WTC11 (cell line): Measurements from ENCODE around the gene XRCC4. TPM values are rescaled to one million over a fixed set of nuclear protein-coding genes. Genes with fewer than 3 reads are reported as not detected.

Source experiments
- ATAC-seq: fragments of 200-7000 bp; cut with Tn5 transposase; 2 replicates; pipeline ENCODE4 v1.10.0; 2021; ENCODE audit warnings: mild to moderate bottlenecking, moderate library complexity
- CTCF ChIA-PET: fragments of 300-600 bp; sonication (Branson Sonifier 250); formaldehyde crosslinking; loops from one replicate; lab custom pipeline; 2021; ENCODE audit warnings: antibody characterized with exemption; lab: Charles Lee
- POLR2A ChIA-PET: fragments of 350-600 bp; sonication (Branson Sonifier 250); formaldehyde crosslinking; loops from one replicate; lab custom pipeline; 2021; ENCODE audit warnings: antibody characterized with exemption; lab: Charles Lee
- DNase-seq: peaks from one replicate; pipeline ENCODE4 v3.0.0; 2021; ENCODE audit warnings: low spot score
- H3K27ac Mint-ChIP-seq: 2 replicates; pipeline ENCODE4 v1.8.0; 2021; ENCODE audit warnings: mixed read lengths
- H3K27me3 Mint-ChIP-seq: 2 replicates; pipeline ENCODE4 v1.8.0; 2021; ENCODE audit warnings: low read depth, mild to moderate bottlenecking, moderate library complexity, mixed read lengths
- H3K36me3 Mint-ChIP-seq: 2 replicates; pipeline ENCODE4 v1.8.0; 2021; ENCODE audit warnings: mixed read lengths
- H3K4me1 Mint-ChIP-seq: 2 replicates; pipeline ENCODE4 v1.8.0; 2022; ENCODE audit warnings: mixed read lengths
- H3K4me3 Mint-ChIP-seq: 2 replicates; pipeline ENCODE4 v1.8.0; 2021; ENCODE audit warnings: mild to moderate bottlenecking, moderate library complexity, mixed read lengths
- H3K9me3 Mint-ChIP-seq: 2 replicates; pipeline ENCODE4 v1.8.0; 2021; ENCODE audit warnings: mixed read lengths
- AR ChIP-seq: fragments of 250-450 bp; sonication (Bioruptor Pico); IDR thresholded peaks from 2 replicates; pipeline ENCODE4 v1.9.0; 2021; ENCODE audit warnings: mild to moderate bottlenecking
- ATF1 ChIP-seq: sonication (generic); formaldehyde crosslinking; IDR thresholded peaks from 2 replicates; pipeline ENCODE4 v1.8.1; 2023; ENCODE audit warnings: mild to moderate bottlenecking, moderate library complexity, missing genetic modification reagents
- CDX4 ChIP-seq: fragments of 250-450 bp; sonication (Bioruptor Pico); IDR thresholded peaks from 2 replicates; pipeline ENCODE4 v1.9.0; 2021; ENCODE audit warnings: moderate library complexity, mild to moderate bottlenecking, inconsistent platforms, borderline replicate concordance
- FOXJ3 ChIP-seq: sonication (generic); formaldehyde crosslinking; IDR thresholded peaks from 2 replicates; pipeline ENCODE4 v1.9.0; 2021; ENCODE audit warnings: missing genetic modification reagents, mild to moderate bottlenecking, borderline replicate concordance
- FOXK1 ChIP-seq: sonication (generic); formaldehyde crosslinking; IDR thresholded peaks from 2 replicates; pipeline ENCODE4 v1.8.0; 2022; ENCODE audit warnings: mild to moderate bottlenecking, moderate library complexity, missing genetic modification reagents
- FOXP1 ChIP-seq: sonication (generic); formaldehyde crosslinking; IDR thresholded peaks from 2 replicates; pipeline ENCODE4 v1.8.0; 2022; ENCODE audit warnings: missing genetic modification reagents, mild to moderate bottlenecking, moderate library complexity, borderline replicate concordance
- GTF2I ChIP-seq: fragments of 250-450 bp; sonication (Bioruptor Pico); conservative IDR thresholded peaks from 2 replicates; pipeline ENCODE4 v1.4.0; 2021; ENCODE audit warnings: mild to moderate bottlenecking
- IRF2 ChIP-seq: sonication (generic); formaldehyde crosslinking; IDR thresholded peaks from 2 replicates; pipeline ENCODE4 v1.8.0; 2022; ENCODE audit warnings: low read depth, missing genetic modification reagents, borderline replicate concordance
- MAX ChIP-seq: sonication (generic); formaldehyde crosslinking; IDR thresholded peaks from 2 replicates; pipeline ENCODE4 v1.8.0; 2022; ENCODE audit warnings: mild to moderate bottlenecking, missing genetic modification reagents
- NFE2L1 ChIP-seq: sonication (generic); formaldehyde crosslinking; IDR thresholded peaks from 2 replicates; pipeline ENCODE4 v1.8.1; 2023; ENCODE audit warnings: missing genetic modification reagents
- NR3C1 ChIP-seq: sonication (generic); formaldehyde crosslinking; conservative IDR thresholded peaks from 2 replicates; pipeline ENCODE4 v1.8.1; 2023; ENCODE audit warnings: low read depth, mild to moderate bottlenecking, missing genetic modification reagents
- SMAD3 ChIP-seq: sonication (generic); formaldehyde crosslinking; IDR thresholded peaks from 2 replicates; pipeline ENCODE4 v1.8.0; 2022; ENCODE audit warnings: missing genetic modification reagents, mild to moderate bottlenecking, borderline replicate concordance
- TCF7 ChIP-seq: sonication (generic); formaldehyde crosslinking; IDR thresholded peaks from 2 replicates; pipeline ENCODE4 v1.8.0; 2022; ENCODE audit warnings: mild to moderate bottlenecking, low read depth, missing genetic modification reagents, moderate library complexity
- ZBTB21 ChIP-seq: sonication (generic); formaldehyde crosslinking; IDR thresholded peaks from 2 replicates; pipeline ENCODE4 v1.8.1; 2023; ENCODE audit warnings: mild to moderate bottlenecking, missing genetic modification reagents, borderline replicate concordance
- ZNF121 ChIP-seq: sonication (generic); formaldehyde crosslinking; IDR thresholded peaks from 2 replicates; pipeline ENCODE4 v1.8.0; 2023; ENCODE audit warnings: missing genetic modification reagents
- ZNF138 ChIP-seq: sonication (generic); formaldehyde crosslinking; conservative IDR thresholded peaks from 2 replicates; pipeline ENCODE4 v1.8.1; 2022; ENCODE audit warnings: mild to moderate bottlenecking, moderate library complexity, missing genetic modification reagents
- ZNF263 ChIP-seq: sonication (generic); formaldehyde crosslinking; IDR thresholded peaks from 2 replicates; pipeline ENCODE4 v1.8.1; 2022; ENCODE audit warnings: low read depth, mild to moderate bottlenecking, moderate library complexity, missing genetic modification reagents
- total RNA-seq: library from RNA; stranded (reverse); gene quantifications from 3 replicates; pipeline ENCODE4 v1.2.3, GENCODE V29; 2021
- TF ChIP-seq, protein P1 (sequence below): sonication (generic); formaldehyde crosslinking; IDR thresholded peaks from 2 replicates; pipeline ENCODE4 v1.8.1; 2023; ENCODE audit warnings: mild to moderate bottlenecking, missing genetic modification reagents, moderate library complexity
- TF ChIP-seq, protein P2 (sequence below): fragments of 250-450 bp; sonication (Bioruptor Pico); IDR thresholded peaks from 2 replicates; pipeline ENCODE4 v1.8.0; 2021; ENCODE audit warnings: mild to moderate bottlenecking

Gene XRCC4
- total RNA-seq, 1 experiment from 2014 or later: 13.5 TPM

DNA sequence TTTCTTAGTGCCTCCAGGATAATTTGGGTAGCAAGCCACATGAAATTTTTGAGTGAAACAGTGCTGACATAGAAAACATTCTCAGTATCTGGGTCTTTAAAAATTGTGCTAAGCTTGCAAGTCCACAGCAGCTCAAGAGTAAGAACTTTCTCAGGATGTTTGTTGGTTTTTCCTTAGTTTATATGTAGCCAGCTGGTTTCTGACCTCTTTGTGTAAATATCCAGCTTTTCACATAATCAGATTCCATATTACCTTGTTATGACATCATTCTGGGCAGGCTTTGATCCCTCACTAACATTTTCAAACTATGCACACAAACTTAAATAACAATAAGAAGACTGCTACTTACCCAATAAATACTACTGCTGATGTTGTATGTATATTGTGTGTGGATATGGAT is 311.3 kb downstream of the XRCC4 start:
- Mint-ChIP-seq H3K4me3 (no peak overlapping the region), H3K27ac (no peak overlapping the region), H3K36me3 (no peaks in the 10 kb centered on the region; the same call in 1 of the 2 replicates), H3K9me3 (peaks cover 6% of the 10 kb centered on the region; the same call in 1 of the 2 replicates), H3K4me1 (peaks cover 6% of the 10 kb centered on the region), H3K27me3 (no peaks in the 10 kb centered on the region)
- CTCF ChIA-PET: no interaction called here
- TF ChIP-seq, protein P1, sequence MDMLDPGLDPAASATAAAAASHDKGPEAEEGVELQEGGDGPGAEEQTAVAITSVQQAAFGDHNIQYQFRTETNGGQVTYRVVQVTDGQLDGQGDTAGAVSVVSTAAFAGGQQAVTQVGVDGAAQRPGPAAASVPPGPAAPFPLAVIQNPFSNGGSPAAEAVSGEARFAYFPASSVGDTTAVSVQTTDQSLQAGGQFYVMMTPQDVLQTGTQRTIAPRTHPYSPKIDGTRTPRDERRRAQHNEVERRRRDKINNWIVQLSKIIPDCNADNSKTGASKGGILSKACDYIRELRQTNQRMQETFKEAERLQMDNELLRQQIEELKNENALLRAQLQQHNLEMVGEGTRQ (CRISPR knock-in tag): no peak
- TF ChIP-seq ZNF121 (CRISPR knock-in tag) (no peak), MAX (CRISPR knock-in tag) (no peak), NR3C1 (CRISPR knock-in tag) (no peak), IRF2 (CRISPR knock-in tag) (no peak), AR (CRISPR knock-in tag) (no peak), FOXJ3 (CRISPR knock-in tag) (no peak), ZNF138 (CRISPR knock-in tag) (no peak), GTF2I (no peak), ZBTB21 (CRISPR knock-in tag) (no peak)
- DNase-seq: no peak
- POLR2A ChIA-PET: no interaction called here
- no peak for ATAC-seq

GRCh38 chr5:83392766-83393503 is 315.6 kb downstream of the XRCC4 start:
- TF ChIP-seq CDX4 (CRISPR knock-in tag): no peak
- no peak for TF ChIP-seq SMAD3 (CRISPR knock-in tag)
- TF ChIP-seq FOXP1 (CRISPR knock-in tag): no peak
- TF ChIP-seq ZNF263: no peak
- no peak for TF ChIP-seq TCF7 (CRISPR knock-in tag)
- TF ChIP-seq ATF1 (CRISPR knock-in tag): no peak
- no peak for TF ChIP-seq FOXK1 (CRISPR knock-in tag)
- TF ChIP-seq, protein P2, sequence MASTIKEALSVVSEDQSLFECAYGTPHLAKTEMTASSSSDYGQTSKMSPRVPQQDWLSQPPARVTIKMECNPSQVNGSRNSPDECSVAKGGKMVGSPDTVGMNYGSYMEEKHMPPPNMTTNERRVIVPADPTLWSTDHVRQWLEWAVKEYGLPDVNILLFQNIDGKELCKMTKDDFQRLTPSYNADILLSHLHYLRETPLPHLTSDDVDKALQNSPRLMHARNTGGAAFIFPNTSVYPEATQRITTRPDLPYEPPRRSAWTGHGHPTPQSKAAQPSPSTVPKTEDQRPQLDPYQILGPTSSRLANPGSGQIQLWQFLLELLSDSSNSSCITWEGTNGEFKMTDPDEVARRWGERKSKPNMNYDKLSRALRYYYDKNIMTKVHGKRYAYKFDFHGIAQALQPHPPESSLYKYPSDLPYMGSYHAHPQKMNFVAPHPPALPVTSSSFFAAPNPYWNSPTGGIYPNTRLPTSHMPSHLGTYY (CRISPR knock-in tag): no peak
- TF ChIP-seq NFE2L1 (CRISPR knock-in tag): no peak
- Mint-ChIP-seq H3K36me3 (no peaks in the 10 kb centered on the region), H3K9me3 (peaks cover 1% of the 10 kb centered on the region; the same call in 1 of the 2 replicates), H3K4me3 (no peak overlapping the region), H3K4me1 (peaks cover 6% of the 10 kb centered on the region), H3K27me3 (no peaks in the 10 kb centered on the region), H3K27ac (no peak overlapping the region)
- DNase-seq: no peak
- ChIA-PET CTCF (no interaction called here), POLR2A (no interaction called here)
- ATAC-seq: no peak
